Mucosa of gallbladder (tissue), 1 donor: ENCODE results near the gene ACVR2A. TPM values are rescaled to one million over a fixed set of nuclear protein-coding genes. Genes with fewer than 3 reads are reported as not detected.

Experiments
- DNase-seq: peaks from one replicate; pipeline ENCODE4 v3.0.0-alpha.2; 2020; ENCODE audit warnings: low spot score
- total RNA-seq: library from RNA; stranded (reverse); gene quantifications from one replicate; pipeline ENCODE4 v1.2.1, GENCODE V29; 2021
- donor health status: DM: no; HTN: no; CAD: no.

The ACVR2A gene
- total RNA-seq, 1 donor from 2014 or later: 28.8 TPM

DNA sequence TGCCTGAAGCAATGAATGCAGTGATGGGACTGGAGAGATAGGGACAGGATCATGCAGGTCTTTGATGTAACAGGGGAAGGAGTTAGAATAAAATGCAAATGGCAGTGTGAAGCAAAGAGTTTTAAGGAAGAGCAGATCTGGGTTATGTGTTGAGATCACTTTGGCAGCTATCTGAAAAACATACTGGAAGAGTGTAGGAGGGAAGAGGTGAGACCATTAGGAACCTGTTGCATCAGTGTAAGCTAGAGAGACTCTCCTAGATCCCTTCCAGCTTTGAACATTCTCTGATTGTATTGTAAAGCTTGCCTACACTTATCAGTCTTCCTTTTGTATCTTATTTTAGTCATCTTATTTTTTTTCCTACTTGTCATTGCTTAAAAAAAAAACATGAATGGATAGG lies 10.5 kb downstream of the ACVR2A start:
- no peak for DNase-seq

GRCh38 chr2:147855977-147856376 lies 11.1 kb downstream of the ACVR2A start:
- no peak for DNase-seq

- no peak for DNase-seq
These were observed 15.2 kb downstream of the ACVR2A start for GRCh38 chr2:147860009-147860408.

DNA sequence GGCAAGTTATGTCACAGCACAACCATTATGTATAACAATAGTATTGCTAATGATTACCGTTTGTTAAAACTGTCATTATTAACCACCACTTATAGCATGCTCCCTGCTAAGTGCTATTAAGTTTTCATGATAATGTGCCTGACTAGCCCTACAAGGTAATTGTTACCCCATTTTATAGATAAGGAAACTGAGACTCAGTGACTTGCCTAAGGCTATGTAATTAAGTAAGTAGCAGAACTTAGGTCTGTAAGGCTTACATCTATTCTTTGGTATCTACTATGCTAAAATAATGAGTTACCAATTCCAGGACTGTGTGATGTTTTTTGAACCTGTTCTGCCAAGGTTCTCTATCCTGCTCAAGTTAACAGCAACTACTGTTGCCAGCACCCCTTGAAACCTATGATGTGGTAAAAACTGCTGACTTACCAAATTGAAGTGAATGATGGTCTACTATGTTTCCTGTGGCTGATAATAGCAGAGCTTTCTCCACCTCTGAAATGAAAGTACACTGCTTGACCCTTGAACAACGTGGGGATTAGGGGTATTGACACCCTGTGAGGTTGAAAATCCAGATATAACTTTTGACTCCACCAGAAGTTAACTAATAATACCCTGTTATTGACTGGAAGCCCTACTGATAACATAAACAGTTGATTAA lies 18.2 kb downstream of the ACVR2A start:
- no peak for DNase-seq

DNA sequence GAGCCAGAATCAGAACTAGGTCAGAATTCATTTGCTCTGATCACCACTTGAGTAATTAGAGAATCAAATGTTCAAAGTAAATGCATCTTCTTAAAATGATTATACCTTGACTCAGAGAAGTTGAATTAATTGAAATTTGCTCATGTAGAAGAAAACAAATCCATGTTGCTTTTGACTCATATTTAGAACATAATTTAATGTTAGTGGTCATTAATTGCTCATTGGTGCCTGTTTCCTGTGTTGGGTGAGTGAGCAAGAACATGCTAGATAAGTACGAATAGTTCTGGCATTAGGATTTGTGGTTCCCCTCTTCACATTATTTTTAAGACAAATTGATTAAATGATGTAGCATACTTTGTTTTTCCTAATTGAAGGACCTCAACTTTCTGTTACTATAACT lies 19.0 kb downstream of the ACVR2A start:
- no peak for DNase-seq

DNA sequence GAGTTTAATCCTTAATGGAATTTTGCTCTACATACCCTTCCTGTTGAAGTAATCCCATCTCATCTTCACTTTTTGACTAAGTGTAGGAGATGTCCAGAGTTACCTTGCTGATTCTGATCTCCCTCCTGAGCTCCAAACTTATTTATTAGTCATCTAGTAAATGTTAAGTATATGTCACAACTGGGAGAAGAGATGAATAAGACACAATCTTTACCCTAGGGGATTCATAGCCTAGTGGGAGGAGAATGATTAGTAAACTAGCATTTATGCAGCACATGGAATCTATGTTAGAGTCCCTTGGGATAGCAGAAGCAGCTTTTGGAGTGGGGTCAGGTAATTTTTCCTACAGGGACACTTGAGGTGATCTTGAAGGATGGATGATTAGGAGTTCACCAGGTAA lies 20.7 kb downstream of the ACVR2A start:
- DNase-seq: no peak

GRCh38 chr2:147867050-147867449 lies 22.2 kb downstream of the ACVR2A start:
- DNase-seq: no peak

GRCh38 chr2:147869934-147870333 lies 25.1 kb downstream of the ACVR2A start:
- no peak for DNase-seq

DNA sequence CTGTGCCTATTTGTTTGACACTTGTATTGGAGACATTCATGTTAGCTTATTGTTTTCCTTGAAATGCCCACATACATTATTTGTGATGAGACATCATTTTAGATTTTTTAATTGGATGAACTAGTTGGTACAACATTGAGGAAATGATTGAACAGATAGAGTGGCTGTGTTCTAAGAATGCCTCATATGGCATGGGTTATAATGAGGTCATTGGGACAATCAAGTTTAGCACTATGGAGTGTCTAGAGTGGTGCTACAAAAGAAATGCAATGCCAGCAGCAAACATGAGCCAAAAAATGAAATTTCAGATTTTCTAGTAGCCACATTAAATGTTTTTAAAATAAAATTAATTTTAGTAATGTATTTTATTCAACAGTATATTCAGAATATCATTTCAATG lies 28.1 kb downstream of the ACVR2A start:
- no peak for DNase-seq

- DNase-seq: no peak
These were observed 29.1 kb downstream of the ACVR2A start for GRCh38 chr2:147873859-147874483.

DNA sequence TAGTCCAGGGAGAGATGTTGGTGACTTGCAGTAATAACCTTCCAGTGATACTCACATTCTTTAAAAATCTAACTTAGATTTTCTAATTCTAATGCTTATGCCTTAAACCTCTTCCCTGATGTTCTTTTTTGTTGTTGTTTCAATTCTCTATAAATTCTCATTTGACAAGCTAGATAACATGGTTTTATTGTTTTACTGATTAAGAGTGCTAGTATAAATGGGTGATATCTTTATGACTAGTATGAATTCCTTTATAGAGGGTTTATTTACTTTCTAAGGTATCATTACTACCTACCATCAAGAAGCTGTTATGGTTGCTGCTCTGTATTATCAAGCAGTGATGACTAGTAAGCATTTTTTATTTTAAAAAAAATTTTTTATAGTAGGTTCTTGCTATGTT lies 35.0 kb downstream of the ACVR2A start:
- DNase-seq: no peak

GRCh38 chr2:147882631-147883030 lies 37.8 kb downstream of the ACVR2A start:
- DNase-seq: no peak

- DNase-seq: no peak
These were observed 40.0 kb downstream of the ACVR2A start for GRCh38 chr2:147884830-147885229.

DNA sequence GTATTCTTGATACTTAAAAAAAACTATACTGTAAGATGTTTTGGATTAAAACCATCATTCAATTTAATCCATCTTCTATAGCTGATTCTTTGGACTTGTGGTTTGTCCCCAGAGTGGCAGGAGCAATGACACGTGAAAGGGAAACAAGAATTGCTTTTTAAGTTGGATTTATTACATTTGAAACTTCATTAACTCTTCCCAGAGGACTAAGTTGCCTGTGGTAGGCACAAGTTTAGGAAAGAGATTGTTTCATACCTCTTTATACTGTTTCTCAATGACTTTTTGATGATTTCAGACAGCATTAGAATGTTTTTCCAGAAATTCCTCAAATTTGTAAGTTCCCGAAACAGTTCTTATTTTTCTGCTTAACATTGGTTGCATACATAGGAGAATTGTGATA lies 41.3 kb downstream of the ACVR2A start:
- DNase-seq: no peak

DNA sequence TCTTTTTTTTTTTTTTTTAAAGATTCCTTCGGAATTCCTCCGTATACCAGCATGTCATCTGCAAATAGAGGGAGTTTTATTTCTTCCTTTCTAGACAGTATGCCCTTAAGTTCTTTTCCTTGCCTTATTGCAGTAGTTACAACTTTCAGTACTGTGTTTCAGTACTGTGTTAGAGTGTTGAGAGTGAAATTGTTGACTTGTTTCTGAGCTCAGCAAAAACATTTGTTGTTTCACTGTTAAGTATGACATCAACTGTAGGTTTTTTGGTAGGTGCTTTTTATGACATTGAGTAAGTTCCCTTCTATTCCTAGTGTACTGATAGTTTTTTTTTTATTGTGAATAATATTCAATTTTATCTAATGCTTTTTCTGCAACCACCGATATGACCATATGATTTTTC lies 43.9 kb downstream of the ACVR2A start:
- no peak for DNase-seq

GRCh38 chr2:147904051-147904450 lies 59.2 kb downstream of the ACVR2A start:
- no peak for DNase-seq

DNA sequence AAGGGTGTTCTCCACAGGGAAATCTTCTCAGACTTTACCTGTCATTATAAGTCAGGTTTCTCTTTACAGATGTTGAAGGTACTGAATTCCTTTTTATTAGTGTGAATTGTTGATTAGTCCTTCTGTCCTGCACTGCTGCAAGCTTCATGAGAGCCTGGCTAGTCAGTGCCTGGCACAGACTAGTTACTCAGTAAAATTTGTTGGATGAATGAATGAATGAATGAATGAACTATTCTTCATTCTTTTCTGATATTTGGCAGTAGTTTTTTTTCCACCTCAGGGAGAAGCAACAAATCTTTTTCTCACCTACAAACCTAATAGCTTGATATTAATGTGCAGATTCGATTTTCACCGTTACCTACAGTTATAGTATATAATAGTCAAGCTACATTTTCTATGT lies 64.3 kb downstream of the ACVR2A start:
- DNase-seq: no peak

DNA sequence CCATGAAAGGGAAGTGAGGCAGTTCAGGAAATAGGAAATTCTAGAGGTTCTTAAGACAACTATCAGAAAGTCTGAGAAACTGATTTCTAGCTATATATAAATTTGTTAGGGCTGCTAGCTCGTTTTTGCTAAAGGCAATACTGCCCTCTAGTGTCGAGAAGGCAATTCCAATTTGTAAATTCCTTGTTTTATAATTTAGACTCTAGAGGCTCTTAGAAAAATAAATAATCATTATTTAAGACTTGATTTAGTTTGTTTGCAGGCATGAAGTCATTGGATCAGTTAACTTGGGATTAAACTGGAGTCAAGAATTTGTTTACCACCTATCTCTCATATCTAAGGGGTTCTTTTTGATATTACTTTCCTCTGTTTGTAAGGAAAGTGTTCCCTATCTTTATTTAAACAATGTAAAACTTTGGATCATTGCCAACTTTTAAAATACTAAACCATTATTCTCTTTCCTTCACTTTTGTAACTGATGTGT lies 66.2 kb downstream of the ACVR2A start:
- peak; percentile 32 for DNase-seq

DNA sequence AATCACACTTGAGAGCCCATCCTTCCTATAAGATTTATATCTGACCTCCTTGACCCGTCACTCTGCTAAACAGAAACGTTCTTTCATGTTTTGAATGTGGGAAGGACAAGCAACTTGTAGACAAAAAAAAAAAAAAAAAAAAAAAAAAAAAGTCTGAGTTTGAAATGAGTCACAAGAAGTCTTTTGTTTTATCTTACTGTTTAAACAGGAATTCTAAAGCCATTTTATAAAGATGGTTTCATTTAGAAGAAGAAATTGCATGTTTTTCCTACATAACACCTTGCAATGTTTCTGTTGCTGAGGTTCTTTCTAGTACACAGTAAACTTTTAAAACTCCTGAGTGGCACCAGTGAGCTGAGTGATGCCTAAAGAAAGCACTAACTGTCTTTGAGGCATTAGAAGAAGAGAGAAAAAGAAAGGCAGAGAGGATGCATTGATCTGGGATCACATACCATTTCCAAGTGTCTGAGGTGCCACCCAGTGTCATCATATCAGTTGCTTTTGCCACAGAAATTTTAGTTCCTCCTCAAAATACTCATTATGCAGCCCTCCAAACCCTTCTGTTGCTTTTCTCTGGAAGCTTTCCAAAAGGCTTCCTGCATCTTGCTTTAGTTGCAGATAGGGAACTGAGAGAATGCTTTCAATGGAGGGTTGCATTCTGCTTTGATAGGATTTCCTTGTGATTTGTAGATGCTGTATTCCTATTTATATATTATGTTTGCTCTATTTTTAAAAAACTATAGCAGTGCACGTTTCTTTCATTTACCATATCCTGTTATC lies 69.1 kb downstream of the ACVR2A start:
- no peak for DNase-seq

- DNase-seq: no peak
These were observed 71.2 kb downstream of the ACVR2A start for GRCh38 chr2:147916067-147916466.

DNA sequence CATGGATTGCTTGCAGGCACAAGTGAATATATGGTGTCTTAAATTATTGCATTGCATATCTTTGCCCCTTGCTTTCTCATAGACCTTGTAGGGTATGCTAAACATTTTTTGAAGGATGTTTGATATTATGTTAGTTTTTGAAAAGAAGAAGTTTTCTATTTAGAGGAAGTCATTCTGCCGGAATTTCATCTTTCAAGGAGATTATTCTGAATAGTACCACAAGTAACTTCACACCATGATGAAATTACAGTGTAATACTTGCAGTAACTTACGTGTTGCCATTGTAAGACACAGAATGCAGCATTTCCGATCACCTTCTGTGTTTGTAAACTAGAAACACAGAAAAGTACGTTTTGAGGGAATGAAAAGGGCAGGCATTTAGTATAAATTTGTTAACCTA lies 71.9 kb downstream of the ACVR2A start:
- DNase-seq: no peak

GRCh38 chr2:147917161-147917560 lies 72.3 kb downstream of the ACVR2A start:
- no peak for DNase-seq

DNA sequence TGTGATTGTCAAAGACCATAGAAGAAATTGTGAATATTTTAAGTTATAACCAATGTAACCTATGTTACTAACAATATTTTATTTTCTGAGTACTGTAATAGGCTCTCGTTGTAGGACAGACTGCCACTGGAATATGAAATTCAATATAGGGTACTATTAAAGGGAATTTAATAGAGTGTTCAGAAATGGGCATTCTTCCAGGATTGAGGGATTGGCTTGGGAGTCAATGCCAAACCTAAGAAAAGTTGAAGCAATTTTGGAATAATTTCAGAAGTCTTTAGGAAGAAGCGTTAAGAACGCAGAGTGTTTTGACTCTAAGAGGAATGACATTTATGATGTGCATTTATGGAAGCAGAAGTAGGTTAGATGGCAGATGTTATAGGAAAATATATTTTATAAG lies 79.0 kb downstream of the ACVR2A start:
- no peak for DNase-seq
